Erythroblast (primary cell): ENCODE results near the gene HSD3B7.

ENCODE experiments used
- DNase-seq, 2 experiments: peaks; one replicate each; lab custom pipeline; 2025; lab: John Stamatoyannopoulos, UW
- GATA1 ChIP-seq: IDR thresholded peaks from 2 replicates; pipeline ENCODE4 v1.6.1; 2011; ENCODE audit warnings: low read depth, mild to moderate bottlenecking, control low read depth, low read length, moderate library complexity
- POLR2A ChIP-seq: IDR thresholded peaks from 2 replicates; pipeline ENCODE4 v1.6.1; 2011; ENCODE audit warnings: mild to moderate bottlenecking, low read length

The HSD3B7 gene

DNA sequence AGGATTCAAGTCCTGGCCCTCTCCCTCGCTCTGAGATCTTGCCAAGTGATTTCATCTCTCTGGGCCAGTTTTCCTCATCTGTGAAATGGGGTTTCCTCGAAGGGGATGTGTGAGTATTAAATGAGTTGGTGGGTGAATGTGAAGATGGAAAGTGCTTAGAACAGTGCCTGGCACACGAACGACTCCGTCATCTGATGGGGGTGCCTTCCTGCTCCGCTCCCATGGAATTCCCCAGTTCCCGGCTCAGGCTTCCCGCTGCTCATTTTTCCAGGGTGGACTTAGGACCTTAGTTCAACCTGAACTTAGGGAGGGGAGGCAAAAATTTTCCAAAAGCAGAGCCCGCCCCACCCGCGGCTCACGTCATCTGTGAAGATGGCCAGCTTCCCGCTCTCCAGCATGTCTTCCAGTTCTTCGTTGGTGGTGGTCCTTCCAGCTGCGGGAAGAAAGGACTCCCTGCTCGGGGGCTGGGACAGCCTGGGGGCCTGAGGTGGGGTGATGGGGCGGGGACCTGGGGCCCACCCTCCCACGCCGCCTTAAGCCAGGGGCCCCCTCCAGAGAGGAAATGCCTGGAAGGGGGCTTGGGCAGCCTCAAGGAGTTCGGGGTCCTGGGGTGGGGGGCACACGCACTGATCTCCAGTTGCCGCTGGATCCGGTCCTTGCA lies 11.4 kb downstream of the HSD3B7 start:
- DNase-seq, result no peak
- TF ChIP-seq POLR2A (no peak), GATA1 (no peak)

DNA sequence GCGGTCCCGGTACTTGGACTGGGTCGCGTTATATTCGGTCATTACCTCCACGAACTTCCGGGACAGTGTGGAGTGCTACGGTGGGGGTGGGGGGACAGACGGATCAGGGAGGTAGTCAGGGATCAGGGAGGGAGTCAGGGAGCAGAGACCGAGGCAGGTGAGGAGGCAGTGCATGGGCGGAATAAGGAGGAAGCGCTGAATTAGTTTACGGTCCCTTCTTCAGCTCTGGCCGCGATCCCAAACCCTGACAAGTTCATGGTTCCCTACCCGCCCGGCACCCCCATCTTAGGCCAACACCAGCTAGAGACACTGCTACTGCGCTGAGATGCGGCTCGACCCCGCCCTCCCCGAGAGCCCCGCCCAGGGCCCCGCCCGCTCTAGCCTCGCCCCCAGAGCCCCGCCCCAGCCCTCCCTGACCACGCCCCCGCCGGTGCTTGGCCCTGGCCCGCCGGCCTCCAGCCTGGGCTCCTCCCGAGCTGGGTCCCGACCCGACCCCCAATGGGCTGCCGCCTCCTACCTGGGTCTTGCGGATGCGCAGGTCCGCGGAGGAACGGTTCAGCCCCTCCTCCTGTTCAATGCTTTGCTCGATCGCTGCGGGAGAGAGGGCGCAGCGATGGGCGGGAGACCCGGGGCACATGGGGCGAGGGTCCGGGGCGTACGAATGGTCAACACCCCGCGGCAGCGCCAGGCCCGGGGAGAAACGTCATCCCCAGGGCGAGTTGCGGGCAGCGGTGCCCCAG lies 12.1 kb downstream of the HSD3B7 start:
- TF ChIP-seq POLR2A (peak; percentile 80), GATA1 (no peak)
- DNase-seq, result peak; percentile 82 to 84

DNA sequence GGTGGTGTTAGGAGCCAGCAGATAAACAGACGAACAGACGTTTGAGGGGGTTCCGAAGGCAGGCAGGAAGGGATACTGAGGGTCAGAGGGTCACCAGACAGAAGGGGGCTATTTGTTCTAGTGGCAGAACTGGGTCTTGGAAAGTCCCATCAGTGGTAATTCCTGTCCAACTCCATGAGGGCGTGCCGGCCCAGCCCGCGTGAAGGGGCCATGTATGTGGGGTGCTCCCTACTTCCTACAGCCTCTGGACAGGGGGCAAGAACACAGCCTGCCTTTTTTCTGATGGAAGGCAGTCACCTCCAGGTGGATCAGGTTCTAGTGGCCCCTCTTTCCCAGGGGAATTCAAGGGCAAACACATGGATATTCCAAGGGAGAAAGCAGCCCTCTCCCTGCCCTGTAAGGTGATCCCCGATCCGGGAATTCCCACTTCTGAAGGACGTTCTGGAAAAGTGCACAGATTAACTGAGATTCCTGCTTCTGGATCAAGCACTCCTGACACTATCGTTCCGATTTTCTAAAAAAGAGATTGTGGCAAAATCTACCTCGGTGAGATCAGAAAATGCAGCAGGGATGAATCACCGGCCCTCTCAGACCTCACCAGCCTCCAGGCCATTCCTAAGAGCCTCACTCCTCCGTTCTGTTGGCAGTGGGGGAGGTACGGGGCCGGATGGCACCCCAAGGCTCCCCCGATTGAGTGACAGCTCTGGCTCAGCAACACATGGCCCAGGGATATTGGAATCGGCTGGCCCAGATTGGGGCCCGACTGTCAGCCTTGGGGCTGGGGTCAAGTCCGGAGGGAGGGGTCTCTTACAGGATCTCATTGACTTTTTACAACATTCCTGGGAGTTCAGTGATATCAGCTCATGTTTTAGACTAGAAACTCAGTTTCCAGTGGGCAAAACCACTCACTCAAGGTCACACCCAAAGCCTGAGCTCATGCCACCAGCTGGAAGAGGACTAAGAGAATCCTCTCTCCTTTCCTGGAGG lies 13.0 kb downstream of the HSD3B7 start:
- no peak for DNase-seq
- TF ChIP-seq GATA1, result no peak
- no peak for TF ChIP-seq POLR2A

DNA sequence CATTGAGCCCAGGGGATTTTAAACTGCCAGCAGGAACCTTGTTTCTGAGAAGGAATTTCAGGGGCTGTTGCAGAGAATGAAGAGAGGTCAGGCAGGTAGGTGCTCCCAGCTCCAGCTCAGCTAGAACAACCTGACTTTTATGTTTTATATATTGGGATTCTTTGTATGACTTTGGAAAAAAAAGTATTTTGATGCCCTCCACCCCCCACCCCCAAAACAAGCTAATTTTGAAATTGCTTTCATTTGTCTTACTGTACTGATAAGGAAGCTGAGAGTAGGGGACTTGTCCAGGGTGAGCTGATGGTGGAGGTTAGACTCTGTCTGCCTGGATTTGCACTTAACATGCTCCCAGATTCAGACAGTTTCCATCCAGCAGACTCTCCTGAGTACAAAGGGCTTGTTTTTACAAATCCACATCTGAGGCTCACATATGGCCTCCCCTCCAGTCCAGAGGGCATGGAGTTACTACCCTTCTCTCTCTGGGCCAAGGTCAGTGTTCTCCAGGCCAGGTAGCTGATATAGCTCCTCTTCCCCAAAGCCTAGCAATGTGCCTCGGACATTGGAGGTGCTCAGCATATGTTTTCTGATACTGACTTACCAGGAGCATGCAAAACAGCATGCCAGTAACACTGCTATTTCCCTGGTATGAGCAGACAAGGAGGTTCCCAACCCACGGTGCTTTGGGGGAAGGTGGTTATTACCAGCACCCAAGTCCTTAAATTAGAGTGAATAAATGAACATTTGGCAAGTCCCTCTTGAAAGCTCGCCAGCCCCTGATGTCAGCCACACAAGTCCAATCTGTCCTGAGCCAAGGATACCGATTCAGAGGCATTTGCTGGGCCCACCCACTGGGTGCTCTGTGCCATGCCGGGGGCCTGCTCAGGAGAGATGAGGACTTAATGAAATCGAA lies 14.1 kb downstream of the HSD3B7 start:
- DNase-seq, result no peak
- TF ChIP-seq GATA1 (no peak), POLR2A (no peak)

DNA sequence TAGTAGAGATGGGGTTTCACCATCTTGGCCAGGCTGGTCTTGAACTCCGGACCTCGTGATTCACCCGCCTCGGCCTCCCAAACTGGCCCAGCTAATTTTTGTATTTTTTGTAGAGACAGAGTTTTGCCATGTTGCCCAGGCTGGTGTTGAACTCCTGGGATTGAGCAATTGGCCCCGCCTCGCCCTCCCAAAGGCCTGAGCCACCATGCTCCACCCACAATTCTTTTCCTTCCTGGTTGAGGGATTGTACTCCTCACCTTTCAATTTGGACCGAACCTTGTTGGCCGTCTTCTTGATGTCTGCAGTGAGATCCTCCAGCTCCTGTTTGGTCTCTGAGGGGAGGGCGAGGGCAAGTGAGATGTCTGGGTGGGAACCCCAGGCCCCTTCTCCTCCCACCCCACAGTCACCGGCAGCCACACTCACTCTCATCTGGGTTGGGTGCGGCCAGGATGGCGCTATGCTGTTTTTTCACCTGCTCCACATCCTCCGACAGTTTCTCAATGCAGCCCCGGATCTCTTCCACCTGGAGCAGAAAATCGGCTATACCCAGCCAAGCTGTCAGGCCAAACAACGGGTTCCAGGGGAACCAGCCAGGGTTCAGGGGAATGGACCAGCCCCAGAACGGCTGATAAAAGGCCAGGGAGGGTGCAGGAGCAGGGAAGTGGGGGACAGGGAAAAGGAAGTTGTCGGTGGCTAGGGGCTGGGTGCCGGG lies 15.8 kb downstream of the HSD3B7 start:
- no peak for DNase-seq
- no peak for TF ChIP-seq GATA1
- no peak for TF ChIP-seq POLR2A

DNA sequence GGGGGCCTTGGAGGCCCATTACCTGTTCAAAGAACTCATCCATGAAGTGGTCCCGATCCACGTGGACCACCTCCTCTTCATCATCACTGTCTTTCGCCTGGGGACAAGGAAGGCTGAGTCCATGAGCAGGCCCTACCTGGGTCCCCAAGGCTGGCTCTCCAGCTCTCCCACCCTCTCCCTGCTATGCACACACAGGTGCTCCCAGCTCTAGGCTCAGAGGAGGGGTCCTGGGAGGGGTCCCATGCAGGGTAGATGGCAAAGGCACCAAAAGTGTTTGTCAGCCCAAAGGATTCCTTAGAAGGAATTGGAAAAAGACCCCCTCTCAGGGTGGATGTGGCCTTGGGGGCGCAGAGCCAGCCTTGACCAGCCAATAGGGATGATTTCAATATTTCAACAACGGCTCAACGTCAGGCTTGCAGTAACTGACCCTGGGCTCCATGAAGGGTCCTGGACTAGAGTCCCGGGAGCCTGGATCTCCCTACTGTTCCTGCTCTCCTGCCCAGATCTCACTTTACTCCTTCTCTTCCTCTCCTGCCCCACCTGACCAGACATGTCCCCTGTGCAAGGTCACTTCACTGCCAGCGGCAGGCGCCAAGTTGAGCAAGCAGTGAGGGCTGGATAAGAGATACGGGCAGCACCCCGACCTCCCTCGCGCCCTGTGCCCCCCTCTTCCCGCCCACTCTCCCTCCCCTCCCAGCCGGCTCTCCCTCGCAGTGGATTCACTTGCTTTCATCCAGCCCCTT lies 16.7 kb downstream of the HSD3B7 start:
- peak in 1 of 2 experiments; percentile 55 for DNase-seq

DNA sequence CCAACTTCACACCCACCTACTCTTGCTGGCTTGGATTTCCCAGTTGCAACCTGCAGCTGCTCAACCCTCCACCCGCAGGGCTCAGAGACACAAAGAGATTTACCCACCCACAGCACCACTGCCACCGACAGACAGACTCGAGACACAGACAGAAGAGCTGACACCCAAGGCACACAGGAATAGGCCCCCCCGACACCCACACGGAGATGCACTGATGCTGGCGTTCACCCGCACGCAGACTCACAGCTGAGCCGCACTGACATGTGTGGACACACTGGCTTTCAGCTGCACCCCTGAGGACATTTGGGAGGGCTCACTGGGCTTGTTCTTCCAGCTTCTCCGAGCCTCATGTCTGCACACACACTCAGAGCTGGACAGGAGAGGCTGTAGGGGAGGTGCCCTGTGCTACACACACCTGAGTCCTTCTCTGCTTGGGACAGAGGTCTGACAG lies 17.3 kb downstream of the HSD3B7 start:
- TF ChIP-seq POLR2A (no peak), GATA1 (no peak)
- DNase-seq, result no peak

More for the DNA sequence above, 16.7 kb downstream of the HSD3B7 start:
- no peak for TF ChIP-seq POLR2A
- TF ChIP-seq GATA1, result no peak

DNA sequence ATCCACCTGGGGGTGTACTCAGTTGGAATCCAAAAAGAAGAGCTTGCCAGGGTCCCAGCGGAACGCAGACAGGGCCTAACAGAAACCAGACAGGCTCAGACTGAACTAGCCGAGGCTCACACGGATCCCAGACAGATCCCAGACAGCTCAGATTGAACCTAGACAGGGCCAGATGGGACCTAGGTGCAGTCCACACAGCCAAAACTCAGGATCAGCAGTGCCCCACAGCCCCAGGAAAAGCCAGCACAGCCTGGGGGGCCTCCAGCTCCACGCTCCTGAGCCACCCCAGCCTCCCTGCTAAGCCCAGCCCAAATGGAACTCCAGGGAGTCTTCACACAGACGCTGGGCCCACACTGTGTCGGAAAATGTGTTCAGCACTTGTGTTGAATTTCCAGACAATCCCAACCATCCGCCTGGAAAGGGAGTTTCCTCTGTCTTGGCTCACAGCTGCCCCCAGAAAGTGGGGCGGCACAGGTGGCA lies 17.9 kb downstream of the HSD3B7 start:
- TF ChIP-seq GATA1, result no peak
- no peak for TF ChIP-seq POLR2A
- DNase-seq, result no peak

DNA sequence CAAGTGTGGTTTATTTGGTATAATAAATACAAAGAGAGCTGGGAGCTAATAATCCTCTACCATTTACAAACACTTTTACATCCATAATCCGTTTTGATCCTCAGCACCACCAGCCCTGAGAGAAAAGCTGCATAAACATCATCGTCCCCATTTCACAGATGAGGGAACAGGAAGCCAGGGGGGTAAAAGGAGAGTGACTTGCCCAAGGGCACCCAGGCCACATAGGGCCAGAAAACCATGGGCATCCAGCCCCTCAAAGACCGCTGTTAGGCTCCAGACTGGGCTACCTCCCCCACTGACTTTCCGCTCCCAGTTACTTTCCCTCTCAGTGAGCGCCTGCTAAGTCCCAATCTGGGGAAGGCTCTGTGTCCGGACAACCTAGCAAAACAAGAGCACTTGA lies 18.7 kb downstream of the HSD3B7 start:
- no peak for DNase-seq
- TF ChIP-seq POLR2A (no peak), GATA1 (no peak)

DNA sequence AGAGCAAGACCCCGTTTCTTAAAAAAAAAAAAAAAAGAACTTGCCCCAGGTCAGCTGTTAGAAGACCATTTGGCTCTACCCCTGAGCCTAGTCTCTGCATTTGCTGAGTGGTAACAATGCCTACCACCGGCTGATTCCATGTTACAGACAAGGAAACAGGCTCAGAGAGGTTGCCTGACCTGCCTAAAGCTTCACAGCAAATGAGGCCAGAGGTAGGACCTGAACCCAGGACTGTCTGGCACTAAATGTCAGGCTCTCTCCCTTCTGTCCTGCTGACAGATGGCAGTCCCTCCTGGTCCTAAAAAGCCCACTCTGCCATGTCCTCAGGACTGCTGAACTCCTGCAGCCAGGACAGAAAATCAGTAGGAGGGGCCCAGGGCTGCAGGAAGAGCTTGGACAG lies 19.7 kb downstream of the HSD3B7 start:
- DNase-seq, result no peak
- TF ChIP-seq POLR2A, result no peak
- no peak for TF ChIP-seq GATA1

DNA sequence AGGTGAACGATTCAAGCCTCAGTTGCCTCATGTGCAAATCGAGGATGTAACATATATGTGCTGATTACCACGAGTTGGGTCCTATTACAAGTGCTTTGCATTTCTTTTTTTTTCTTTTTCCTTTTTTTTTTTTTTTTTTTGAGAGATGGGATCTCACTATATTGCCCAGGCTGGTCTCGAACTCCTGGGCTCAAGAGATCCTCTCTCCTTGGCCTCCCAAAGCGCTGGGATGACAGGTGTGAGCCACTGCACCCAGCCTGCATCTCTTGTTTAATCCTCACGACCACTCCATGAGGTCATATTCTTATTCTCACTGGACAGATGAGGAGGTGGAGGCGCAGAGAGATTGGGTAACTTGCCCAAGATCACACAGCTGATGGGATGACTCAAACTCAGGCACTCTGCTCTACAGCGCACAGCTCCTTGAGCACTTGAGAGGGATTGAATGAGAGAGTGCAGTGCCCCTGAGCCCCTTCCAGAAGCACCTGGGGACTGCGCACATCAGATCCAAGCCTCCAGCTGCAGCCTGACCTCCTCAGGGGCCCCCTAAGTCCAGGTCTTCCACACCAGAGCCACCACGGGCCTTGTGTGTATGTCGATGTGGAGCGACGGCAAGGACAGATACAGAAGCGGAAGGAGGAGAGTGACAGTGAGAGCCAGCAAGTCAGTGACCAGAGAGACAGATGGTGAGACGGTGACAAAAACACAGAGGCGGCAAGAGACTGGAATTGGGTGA lies 20.5 kb downstream of the HSD3B7 start:
- TF ChIP-seq GATA1 (no peak), POLR2A (no peak)

DNA sequence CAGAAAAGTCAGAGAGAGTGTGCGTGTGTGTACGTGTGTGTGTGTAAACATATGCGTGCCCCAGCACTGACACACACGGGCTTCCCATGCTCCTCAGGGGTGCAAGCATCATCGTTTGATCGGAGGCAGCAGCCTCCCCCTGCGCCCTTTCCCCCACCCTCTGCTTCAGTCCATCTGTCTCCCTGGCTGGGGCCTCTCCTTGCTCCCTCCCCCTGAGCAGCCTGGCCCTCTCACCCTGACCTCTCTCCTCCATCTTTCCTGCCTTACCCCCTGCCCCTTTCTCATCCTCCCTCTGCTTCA lies 21.0 kb downstream of the HSD3B7 start:
- no peak for DNase-seq
- TF ChIP-seq POLR2A, result no peak
- TF ChIP-seq GATA1, result no peak

More for the DNA sequence above, 20.5 kb downstream of the HSD3B7 start:
- no peak for DNase-seq
